Inflammatory macrophage treated with lipopolysaccharide for 4 hours (primary cell): ENCODE measurements around the gene FAHD2B.
"Not testable (repeated sequence)": the region's sequence is repeated elsewhere in the genome, so short reads cannot be mapped to it uniquely, and the experiment has no call there.

Experiments used
- DNase-seq: peaks from one replicate; pipeline ENCODE4 v3.0.0-alpha.2; 2020

FAHD2B gene, protein sequence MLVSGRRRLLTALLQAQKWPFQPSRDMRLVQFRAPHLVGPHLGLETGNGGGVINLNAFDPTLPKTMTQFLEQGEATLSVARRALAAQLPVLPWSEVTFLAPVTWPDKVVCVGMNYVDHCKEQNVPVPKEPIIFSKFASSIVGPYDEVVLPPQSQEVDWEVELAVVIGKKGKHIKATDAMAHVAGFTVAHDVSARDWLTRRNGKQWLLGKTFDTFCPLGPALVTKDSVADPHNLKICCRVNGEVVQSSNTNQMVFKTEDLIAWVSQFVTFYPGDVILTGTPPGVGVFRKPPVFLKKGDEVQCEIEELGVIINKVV

DNA sequence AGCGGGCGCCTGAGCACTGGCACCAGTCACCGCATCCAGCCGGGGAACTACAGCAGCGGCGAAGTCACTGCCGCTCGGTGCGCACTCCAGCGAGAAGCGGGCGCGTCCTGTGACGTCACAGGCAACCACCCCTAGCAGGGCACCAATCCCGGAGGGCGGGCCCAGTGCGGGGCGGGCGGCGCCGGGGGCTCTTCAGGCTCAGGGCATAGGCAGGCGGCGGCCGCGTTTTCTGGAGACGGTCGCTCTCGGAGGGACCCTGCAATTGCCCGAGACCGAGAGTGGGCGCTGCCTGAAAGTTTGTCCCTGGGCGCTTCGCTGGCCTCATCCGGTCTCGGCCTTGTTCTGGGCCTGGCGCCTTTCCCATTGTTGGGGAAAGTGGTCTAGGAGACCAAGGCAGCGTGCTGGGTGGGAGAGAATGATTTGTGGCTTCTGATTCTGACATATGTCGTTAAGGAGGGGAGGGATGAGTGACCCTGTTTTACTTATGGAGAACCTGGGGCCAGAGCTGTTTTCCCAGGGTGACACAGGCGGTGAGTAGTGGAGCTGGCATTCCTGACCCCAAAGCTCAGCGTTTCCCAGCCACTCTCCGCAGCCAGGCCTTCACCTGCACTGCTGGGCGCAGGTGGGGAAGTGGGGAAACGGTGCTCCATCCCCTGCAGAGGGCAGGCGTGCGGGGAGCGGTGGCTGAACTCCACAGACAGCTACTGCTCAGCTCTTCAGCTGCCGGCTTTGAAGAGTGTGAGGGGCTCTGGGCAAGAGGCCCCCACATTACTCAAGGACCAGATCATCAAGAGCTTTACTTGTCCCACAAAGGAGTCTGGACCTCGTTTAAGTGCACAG lies at the start of gene FAHD2B:
FAHD2B (minus strand) TSS at position 111 of the 840 bp plus-strand sequence. CDS start 3,176 bp downstream, outside the sequence.
- DNase-seq = peak; percentile 59

GRCh38 chr2:97144016-97144415 lies 49.3 kb upstream of the FAHD2B start:
- not testable (repeated sequence) for DNase-seq

DNA sequence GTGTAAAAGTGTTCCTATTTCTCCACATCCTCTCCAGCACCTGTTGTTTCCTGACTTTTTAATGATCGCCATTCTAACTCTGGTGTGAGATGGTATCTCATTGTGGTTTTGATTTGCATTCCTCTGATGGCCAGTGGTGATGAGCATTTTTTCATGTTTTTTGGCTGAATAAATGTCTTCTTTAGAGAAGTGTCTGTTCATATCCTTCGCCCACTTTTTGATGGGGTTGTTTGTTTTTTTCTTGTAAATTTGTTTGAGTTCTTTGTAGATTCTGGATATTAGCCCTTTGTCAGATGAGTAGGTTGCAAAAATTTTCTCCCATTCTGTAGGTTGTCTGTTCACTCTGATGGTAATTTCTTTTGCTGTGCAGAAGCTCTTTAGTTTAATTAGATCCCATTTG lies 34.4 kb upstream of the FAHD2B start:
- DNase-seq = not testable (repeated sequence)

DNA sequence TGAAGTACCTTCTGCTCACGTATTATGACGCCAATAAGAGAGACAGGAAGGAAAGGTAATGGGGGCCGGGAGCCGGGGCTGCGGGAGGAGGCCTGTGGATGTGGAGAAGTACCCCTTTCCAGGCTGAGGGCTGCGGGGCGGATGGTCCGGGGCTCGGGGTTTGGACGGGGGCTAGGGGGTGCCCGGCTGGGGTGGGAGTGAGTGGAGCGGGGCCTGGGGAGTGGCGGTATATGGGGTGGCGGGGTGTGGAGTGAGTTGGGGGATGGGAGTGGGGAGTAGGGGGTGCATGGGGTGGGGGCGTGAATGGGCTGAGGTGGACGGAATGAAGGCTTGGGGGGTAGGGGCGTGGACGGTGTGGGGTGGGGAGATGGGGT lies 19.2 kb upstream of the FAHD2B start:
- DNase-seq = not testable (repeated sequence)

- DNase-seq = peak; percentile 80
Measured at GRCh38 chr2:97113050-97113881, 18.6 kb upstream of the FAHD2B start, which contains the start of gene ANKRD36. ANKRD36 (plus strand) TSS chr2:97113153; CDS start chr2:97113740, 587 bp downstream.

DNA sequence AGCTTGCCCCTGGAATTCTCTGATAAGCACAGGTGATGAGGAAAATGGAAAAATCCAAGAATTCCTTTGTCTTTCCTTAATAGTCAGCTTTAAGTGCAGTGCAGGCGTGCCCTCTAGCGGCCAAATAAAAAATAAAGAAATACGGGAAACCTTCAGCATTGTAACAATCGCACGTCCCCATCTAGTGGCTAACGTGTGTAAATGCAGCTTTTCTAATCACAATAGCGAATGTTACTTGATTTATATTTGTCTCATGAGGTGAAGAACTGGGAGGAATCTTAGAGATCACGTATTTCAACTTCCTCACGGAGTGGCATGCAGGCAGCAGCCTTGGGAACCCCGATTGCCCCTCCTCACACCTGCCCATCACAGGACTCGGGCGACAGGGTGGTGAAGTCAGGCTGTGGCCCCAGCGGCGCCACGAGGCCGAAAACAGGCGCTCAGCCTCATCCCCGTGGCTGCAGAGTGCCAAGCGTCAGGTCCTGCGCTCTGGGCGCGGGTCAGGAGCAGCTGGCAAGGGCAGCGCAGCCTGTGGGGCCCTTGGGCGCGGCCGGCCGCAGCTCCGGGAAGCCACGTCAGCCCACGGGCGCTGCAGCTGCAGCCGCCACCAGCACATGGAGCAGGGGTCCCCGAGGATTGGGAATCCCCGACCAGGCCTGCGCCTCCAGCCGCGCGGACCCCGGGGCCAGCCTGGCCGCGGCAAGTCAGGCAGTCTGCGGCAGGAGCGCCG lies 17.8 kb upstream of the FAHD2B start:
- DNase-seq = peak; percentile 20

GRCh38 chr2:97111246-97111645 lies 16.6 kb upstream of the FAHD2B start:
- not testable (repeated sequence) for DNase-seq

- DNase-seq = not testable (repeated sequence)
Measured at GRCh38 chr2:97106878-97107277, 12.2 kb upstream of the FAHD2B start.

- DNase-seq = not testable (repeated sequence)
Measured at GRCh38 chr2:97098786-97099372, 4.2 kb upstream of the FAHD2B start.

DNA sequence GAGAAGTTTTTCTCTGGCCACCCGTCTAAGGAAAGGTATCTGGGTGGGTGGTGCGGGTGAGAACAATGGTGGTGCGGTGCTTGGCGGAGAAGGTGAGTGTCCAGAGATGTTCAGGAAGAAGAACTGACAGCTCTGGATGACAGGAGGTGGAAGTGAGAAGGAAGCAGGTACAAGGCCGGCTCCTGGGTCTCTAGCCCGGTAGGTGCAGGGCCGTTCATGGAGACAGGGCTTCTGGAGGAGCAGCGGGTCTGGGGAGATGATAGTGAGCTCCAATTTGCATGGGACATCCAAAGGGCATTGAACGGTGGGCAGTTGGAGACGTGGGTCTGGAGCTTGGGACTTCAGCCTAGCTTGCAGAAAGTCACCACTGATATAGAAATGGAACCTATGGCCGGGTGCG lies 979 bp upstream of the FAHD2B start:
- no peak for DNase-seq

GRCh38 chr2:97093983-97094771 lies 505 bp downstream of the FAHD2B start:
- DNase-seq = not testable (repeated sequence)

GRCh38 chr2:97092946-97093345 lies 1.7 kb downstream of the FAHD2B start:
- not testable (repeated sequence) for DNase-seq

- DNase-seq = not testable (repeated sequence)
Measured at GRCh38 chr2:97088706-97089105, 6.0 kb downstream of the FAHD2B start.

DNA sequence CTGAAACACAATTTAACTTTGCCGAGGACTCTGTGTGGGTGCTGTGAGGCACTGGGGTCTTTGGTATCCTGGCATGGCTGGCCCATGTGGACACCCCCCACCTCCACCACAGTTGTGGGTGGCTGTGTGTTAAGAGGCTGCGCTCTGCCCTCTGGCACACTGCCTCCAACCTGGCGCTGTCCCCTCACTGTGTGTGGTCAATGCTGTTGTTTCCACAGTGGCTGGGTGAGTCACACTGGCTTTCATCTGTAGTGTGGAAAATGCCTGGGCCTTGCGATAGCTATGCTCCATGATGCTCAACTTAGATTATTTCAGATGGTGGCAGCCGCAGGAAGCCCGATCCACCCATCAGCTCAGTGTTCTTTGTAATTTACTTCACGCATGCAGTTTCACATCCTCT lies 9.6 kb downstream of the FAHD2B start:
- not testable (repeated sequence) for DNase-seq

DNA sequence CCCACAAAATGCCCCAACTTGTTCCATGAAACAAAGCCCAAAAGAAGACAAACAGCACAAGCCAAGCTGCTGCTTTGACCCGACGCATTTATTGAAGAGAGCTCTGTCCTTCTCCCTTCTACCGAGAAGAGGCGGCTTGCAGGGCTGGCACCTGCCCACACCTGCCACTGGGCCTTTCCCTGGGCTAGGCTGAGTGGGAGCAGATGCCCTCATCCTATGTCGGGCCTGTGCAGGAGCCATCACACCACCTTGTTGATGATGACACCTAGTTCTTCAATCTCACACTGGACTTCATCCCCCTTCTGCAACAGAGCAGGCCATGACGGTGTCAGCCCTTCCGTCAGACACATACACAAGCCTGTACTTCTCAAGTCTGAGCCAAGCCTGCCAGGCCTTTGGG lies 11.2 kb downstream of the FAHD2B start:
- DNase-seq = not testable (repeated sequence)

- not testable (repeated sequence) for DNase-seq
Measured at GRCh38 chr2:97082206-97082605, 12.5 kb downstream of the FAHD2B start.

GRCh38 chr2:97080855-97081254 lies 13.8 kb downstream of the FAHD2B start:
- not testable (repeated sequence) for DNase-seq

- not testable (repeated sequence) for DNase-seq
Measured at GRCh38 chr2:97077213-97077612, 17.5 kb downstream of the FAHD2B start.

DNA sequence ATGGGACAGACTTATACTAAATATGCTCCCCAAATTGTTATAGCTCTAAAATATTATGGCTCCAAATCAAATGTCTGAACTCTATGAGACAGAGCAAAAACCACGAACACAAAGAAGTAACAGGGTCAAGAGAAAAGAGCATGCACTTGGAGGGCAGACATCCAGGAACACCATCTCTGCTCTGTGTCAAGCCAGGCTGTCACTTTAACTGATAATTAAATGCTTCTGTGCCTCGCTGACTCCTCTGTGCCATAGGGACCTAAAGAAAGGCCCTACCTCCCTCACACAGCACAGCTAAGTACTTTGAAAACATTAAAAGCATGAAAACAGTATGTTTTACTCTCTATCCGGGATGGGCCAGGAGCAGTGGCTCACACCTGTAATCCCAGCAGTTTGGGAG lies 23.8 kb downstream of the FAHD2B start:
- not testable (repeated sequence) for DNase-seq

- DNase-seq = not testable (repeated sequence)
Measured at GRCh38 chr2:97068722-97069121, 26.0 kb downstream of the FAHD2B start.

DNA sequence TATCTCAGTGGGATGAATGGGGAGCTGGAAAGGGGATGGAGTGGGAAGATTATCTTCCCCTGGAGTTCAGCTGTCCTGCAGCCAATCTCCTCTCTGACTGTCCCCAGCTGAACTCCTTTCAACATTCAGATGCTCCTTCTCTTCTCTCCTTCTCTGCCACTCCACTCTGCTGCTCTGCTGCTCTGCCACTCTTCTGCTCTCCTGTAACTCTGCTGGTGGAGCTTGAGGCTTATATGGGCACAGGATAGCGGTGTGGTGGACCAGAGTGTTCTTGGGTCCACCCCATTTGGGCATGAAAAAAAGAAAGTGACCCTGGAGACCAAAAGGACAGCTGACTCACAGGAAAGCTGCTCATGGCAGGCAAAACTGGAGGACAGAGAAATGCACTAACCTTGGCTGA lies 26.6 kb downstream of the FAHD2B start:
- DNase-seq = no peak
